Esophagus squamous epithelium (tissue), 5 donors: ENCODE data around the gene RALA. TPM values are rescaled to one million over a fixed set of nuclear protein-coding genes. Genes with fewer than 3 reads are reported as not detected.

Source experiments
- DNase-seq: peaks from one replicate; lab custom pipeline; 2025; lab: John Stamatoyannopoulos, UW
- H3K27ac ChIP-seq, 4 donors: fragments of 200-600 bp; sonication (generic); one replicate each; pipeline ENCODE4 v1.5.1; 2016 to 2019; ENCODE audit warnings: mild to moderate bottlenecking in 1 of 4
- H3K27me3 ChIP-seq, 4 donors: fragments of 200-600 bp; sonication (generic); 1 replicate in 3 of 4; 2 replicates in 1 of 4; pipeline versions ENCODE4 v1.5.1 to v1.6.0; 2017 to 2021; ENCODE audit warnings: antibody characterized with exemption in 1 of 4
- H3K36me3 ChIP-seq, 3 donors: fragments of 200-600 bp; sonication (generic); one replicate each; pipeline ENCODE4 v1.5.1; 2016 to 2019
- H3K4me1 ChIP-seq, 3 donors: fragments of 200-600 bp; sonication (generic); one replicate each; pipeline ENCODE4 v1.5.1; 2017 to 2019
- H3K4me3 ChIP-seq, 4 donors: fragments of 200-600 bp; sonication (generic); 1 replicate in 3 of 4; 2 replicates in 1 of 4; pipeline ENCODE4 v1.5.1; 2016 to 2019; ENCODE audit warnings: mild to moderate bottlenecking in 2 of 4, moderate library complexity in 1 of 4
- H3K9me3 ChIP-seq, 3 donors: fragments of 200-600 bp; sonication (generic); one replicate each; pipeline ENCODE4 v1.5.1; 2016 to 2019
- POLR2A ChIP-seq, 4 donors: fragments of 450-650 bp; IDR thresholded peaks; one replicate each; pipeline ENCODE4 v1.6.1; 2017; ENCODE audit warnings: antibody characterized with exemption in 4 of 4, mild to moderate bottlenecking in 4 of 4, moderate library complexity in 3 of 4
- WGBS, 2 donors: methylation state at CpG; one replicate each; pipeline ENCODE4 v1.1.5; 2018; 5-methylcytosine and 5-hydroxymethylcytosine counted together
- intact Hi-C: fragments of 100-400 bp; cut with DNase I; formaldehyde crosslinking; loops from one replicate; pipeline ENCODE4 v1.15.0; 2022
- total RNA-seq, 4 donors: library from RNA; depleted of rRNA; stranded (reverse); fragments of >200 nt; gene quantifications; one replicate each; pipeline ENCODE4 v1.1.0, GENCODE V29; 2016
- TF ChIP-seq, protein P1 (sequence below), 6 experiments: fragments of 450-650 bp in 4 of 6; fragments of 200-600 bp in 2 of 6; sonication (generic) in 2 of 6; IDR thresholded peaks; one replicate each; pipeline ENCODE4 v1.5.1; 2016 to 2019; ENCODE audit warnings: antibody characterized with exemption in 6 of 6, mild to moderate bottlenecking in 4 of 6, moderate library complexity in 4 of 6
- donor health status: DM: yes; HTN: yes; CAD: no.

The RALA gene
- total RNA-seq, 4 donors from 2014 or later, result 32.8 to 49.6 (median 39.9) TPM

DNA sequence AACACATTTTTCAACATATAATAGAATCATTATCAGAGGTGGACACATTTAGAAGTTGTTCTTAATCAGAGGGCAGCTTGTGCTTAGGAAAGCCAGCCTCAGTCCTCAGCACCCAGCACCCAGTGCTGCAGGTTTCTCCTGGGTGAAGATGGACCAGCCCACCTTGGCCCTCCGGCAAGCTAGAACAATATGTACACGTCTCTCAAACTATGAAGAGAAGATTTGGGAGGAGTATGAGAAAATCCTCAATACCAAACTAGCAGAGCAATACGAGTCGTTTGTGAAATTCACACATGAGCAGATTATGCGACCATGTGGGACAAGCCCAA lies 13.5 kb upstream of the RALA start:
- peak overlapping the region; percentile 52 to 76 (median 69) for H3K27ac ChIP-seq
- H3K4me3 ChIP-seq, result peak overlapping the region; percentile 33 to 59 (median 42)
- 54 to 76% methylated on average over 4 of the region's 5 CpGs for WGBS, 2 donors
- no peaks in the 10 kb centered on the region for H3K36me3 ChIP-seq
- TF ChIP-seq, protein P1, sequence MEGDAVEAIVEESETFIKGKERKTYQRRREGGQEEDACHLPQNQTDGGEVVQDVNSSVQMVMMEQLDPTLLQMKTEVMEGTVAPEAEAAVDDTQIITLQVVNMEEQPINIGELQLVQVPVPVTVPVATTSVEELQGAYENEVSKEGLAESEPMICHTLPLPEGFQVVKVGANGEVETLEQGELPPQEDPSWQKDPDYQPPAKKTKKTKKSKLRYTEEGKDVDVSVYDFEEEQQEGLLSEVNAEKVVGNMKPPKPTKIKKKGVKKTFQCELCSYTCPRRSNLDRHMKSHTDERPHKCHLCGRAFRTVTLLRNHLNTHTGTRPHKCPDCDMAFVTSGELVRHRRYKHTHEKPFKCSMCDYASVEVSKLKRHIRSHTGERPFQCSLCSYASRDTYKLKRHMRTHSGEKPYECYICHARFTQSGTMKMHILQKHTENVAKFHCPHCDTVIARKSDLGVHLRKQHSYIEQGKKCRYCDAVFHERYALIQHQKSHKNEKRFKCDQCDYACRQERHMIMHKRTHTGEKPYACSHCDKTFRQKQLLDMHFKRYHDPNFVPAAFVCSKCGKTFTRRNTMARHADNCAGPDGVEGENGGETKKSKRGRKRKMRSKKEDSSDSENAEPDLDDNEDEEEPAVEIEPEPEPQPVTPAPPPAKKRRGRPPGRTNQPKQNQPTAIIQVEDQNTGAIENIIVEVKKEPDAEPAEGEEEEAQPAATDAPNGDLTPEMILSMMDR (IDR thresholded peaks at IDR 0.05), result no peak
- TF ChIP-seq POLR2A (IDR thresholded peaks at IDR 0.05), result no peak
- DNase-seq, result no peak
- no peaks in the 10 kb centered on the region for H3K9me3 ChIP-seq
- H3K27me3 ChIP-seq, result peaks cover 0 to 28% (median 0%) of the 10 kb centered on the region in 4 donors
- H3K4me1 ChIP-seq, result peaks cover 10 to 46% (median 13%) of the 10 kb centered on the region in 3 donors
- intact Hi-C loops, result loop anchor here (10.0 kb wide), 1 partner anchor 135 kb away; no protein-coding TSS in a partner anchor

DNA sequence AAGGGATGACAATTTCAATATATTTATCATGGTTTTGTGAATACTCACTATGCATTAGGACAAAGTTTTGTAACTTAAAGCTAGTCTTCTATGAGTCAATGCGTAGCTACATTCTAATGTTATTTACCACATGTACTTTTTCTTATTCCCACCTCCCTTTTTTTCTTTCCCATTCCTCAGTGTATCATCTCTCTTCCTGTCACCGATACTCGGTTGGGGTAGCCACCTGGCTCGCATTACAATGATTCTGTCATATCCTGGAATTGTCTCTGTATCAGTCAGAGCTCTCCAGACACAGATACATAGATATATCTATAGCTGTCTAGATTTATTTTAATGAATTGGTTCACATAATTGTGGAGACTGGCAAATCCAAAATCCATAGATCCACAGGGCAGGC lies 9.8 kb upstream of the RALA start:
- DNase-seq, result no peak
- 76 to 81% methylated on average over 4 of the region's 4 CpGs for WGBS, 2 donors
- no peak overlapping the region for H3K4me3 ChIP-seq
- TF ChIP-seq, protein P1 (IDR thresholded peaks at IDR 0.05), result no peak
- no peak for TF ChIP-seq POLR2A (IDR thresholded peaks at IDR 0.05)
- peaks cover 0 to 30% (median 0%) of the 10 kb centered on the region in 4 donors for H3K27me3 ChIP-seq
- intact Hi-C loops, result loop anchor here (10.0 kb wide), 1 partner anchor 131 kb away; no protein-coding TSS in a partner anchor
- peaks cover 10 to 23% (median 13%) of the 10 kb centered on the region in 3 donors for H3K4me1 ChIP-seq
- H3K9me3 ChIP-seq, result no peaks in the 10 kb centered on the region
- no peaks in the 10 kb centered on the region for H3K36me3 ChIP-seq
- H3K27ac ChIP-seq, result no peak overlapping the region

DNA sequence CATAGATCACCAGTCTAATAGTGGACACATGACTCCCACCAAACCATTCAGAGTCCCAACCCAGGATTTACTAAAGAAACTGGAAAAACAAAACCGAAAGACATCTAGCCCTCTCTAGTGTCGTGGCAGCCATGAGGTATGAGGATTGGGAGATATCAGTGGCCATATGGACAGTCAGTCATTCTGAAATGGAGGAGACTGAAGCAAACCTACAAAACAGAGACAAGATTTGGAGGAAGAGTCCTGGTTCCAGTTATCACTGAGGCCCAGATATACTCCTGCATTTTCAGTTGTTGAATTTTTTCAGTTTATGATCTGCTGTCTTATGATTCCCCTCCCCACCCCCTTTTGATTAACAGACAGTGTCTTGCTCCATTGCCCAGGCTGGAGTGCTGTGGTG lies 9.1 kb upstream of the RALA start:
- no peak for DNase-seq
- no peaks in the 10 kb centered on the region for H3K9me3 ChIP-seq
- peaks cover 7 to 15% (median 7%) of the 10 kb centered on the region in 3 donors for H3K4me1 ChIP-seq
- no peak overlapping the region for H3K27ac ChIP-seq
- WGBS, 2 donors, result 81 to 93% methylated on average over 2 of the region's 2 CpGs
- H3K36me3 ChIP-seq, result no peaks in the 10 kb centered on the region
- intact Hi-C loops, result loop anchor here (10.0 kb wide), 1 partner anchor 131 kb away; no protein-coding TSS in a partner anchor
- H3K4me3 ChIP-seq, result no peak overlapping the region
- TF ChIP-seq, protein P1 (IDR thresholded peaks at IDR 0.05), result no peak
- TF ChIP-seq POLR2A (IDR thresholded peaks at IDR 0.05), result no peak
- peaks cover 0 to 30% (median 0%) of the 10 kb centered on the region in 4 donors for H3K27me3 ChIP-seq

DNA sequence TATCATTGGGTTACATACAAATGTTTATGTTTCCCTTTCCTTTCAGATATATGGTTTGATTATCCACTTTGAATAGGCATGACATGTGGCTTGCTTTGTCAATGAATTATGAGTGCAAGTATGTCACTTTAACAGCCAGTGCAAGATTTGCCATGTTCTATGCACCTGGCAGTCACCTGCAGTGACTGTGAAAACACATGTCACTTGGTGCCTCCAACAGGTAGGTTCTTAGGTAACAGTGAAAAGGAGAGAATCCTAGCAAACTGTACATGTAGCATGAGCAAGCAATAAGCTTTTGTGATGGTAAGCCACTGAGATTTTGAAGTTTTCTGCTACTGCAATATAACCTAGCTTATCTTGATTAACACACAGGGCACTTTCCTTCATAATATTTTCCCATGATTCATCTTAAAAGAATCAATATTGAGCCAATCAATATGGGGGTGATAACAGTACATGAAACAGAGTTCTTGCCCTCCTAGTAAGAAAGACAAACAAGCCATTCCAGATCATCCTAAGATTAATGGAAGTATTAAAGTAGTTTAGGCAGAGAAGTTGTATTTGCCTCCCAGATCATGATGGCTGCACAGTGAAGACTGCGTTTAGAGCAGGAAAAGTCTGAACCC lies 7.9 kb upstream of the RALA start:
- H3K27ac ChIP-seq, result no peak overlapping the region
- intact Hi-C loops, result loop anchor here (10.0 kb wide), 1 partner anchor 129 kb away; no protein-coding TSS in a partner anchor
- H3K4me1 ChIP-seq, result peaks cover 0 to 4% (median 0%) of the 10 kb centered on the region in 3 donors
- H3K36me3 ChIP-seq, result no peaks in the 10 kb centered on the region
- peaks cover 0 to 23% (median 0%) of the 10 kb centered on the region in 4 donors for H3K27me3 ChIP-seq
- no peak for DNase-seq
- 39 to 50% methylated on average over 1 of the region's 1 CpG for WGBS, 2 donors
- no peak overlapping the region for H3K4me3 ChIP-seq
- TF ChIP-seq, protein P1 (IDR thresholded peaks at IDR 0.05), result no peak
- no peak for TF ChIP-seq POLR2A (IDR thresholded peaks at IDR 0.05)
- H3K9me3 ChIP-seq, result no peaks in the 10 kb centered on the region

DNA sequence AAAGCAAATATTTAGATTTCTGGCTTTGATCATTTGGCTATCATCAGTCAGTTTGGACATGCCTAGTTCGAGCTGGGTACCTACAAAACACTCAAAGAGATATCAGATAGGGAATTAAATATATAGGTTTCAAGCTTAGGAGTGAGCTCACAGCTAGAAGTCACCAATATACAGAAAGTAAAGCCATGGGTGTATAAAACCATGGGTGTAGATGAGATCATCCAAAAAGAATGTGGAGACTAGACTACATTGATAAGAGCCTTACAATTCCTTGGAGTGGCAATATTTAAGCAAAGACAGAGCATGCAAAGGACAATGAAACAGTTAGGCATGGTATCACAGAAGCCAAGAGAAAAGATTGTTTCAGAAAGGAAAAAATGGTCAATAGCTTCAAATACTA lies 7.2 kb upstream of the RALA start:
- Histone ChIP-seq H3K27ac (no peak overlapping the region), H3K9me3 (no peaks in the 10 kb centered on the region), H3K27me3 (peaks cover 0 to 19% (median 0%) of the 10 kb centered on the region in 4 donors), H3K36me3 (no peaks in the 10 kb centered on the region), H3K4me1 (peaks cover 0 to 4% (median 0%) of the 10 kb centered on the region in 3 donors), H3K4me3 (no peak overlapping the region)
- DNase-seq, result no peak
- WGBS, 2 donors, result 28 to 57% methylated on average over 1 of the region's 1 CpG
- intact Hi-C loops, result loop anchor here (10.0 kb wide), 1 partner anchor 129 kb away; no protein-coding TSS in a partner anchor
- TF ChIP-seq, protein P1 (IDR thresholded peaks at IDR 0.05), result no peak
- no peak for TF ChIP-seq POLR2A (IDR thresholded peaks at IDR 0.05)
